Activated CD4-positive, alpha-beta T cell treated with anti-CD3 and anti-CD28 coated beads for 1 hour (primary cell): ENCODE data around the gene MICAL3.
"Not testable (repeated sequence)": the region's sequence is repeated elsewhere in the genome, so short reads cannot be mapped to it uniquely, and the experiment has no call there.

ENCODE experiments used
- DNase-seq: peaks from one replicate; pipeline ENCODE4 v3.0.0-alpha.2; 2020

MICAL3 gene

GRCh38 chr22:17773606-17774205, 250.7 kb downstream of the MICAL3 start:
- peak; percentile 43 for DNase-seq

DNA sequence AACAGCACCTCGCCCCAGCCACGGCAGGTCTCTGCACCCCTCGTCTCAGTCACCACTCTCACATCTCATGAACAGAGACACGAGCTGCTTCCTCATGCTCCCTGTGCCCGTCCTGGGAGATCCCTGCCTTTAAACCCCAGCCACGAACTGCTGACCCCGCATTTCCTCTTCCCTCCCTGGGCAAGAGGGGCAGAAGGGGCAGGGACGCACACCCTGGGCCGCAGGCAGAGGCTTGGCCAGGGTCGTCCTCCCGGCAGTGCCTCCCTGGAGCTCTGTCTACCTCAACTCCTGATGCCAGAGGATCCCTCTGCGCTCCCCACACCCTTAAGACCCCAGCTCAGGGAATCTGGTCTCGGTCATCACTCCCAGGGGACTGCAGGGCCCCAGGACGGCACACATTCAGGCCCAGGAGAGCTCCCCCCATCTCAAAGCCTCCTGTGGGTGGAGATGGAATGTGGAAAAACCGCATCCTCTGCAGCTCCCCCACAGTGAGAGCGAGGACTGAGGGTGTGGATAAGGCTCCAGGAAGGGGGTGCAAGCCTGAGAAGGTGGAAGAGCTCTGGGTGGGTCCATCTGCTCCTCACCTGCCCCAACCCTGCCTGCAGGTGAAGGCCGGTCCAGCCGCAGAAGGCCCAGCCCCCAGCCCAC, 251.3 kb downstream of the MICAL3 start:
- DNase-seq, result no peak

GRCh38 chr22:17772249-17772957, 252.0 kb downstream of the MICAL3 start:
- DNase-seq, result no peak

DNA sequence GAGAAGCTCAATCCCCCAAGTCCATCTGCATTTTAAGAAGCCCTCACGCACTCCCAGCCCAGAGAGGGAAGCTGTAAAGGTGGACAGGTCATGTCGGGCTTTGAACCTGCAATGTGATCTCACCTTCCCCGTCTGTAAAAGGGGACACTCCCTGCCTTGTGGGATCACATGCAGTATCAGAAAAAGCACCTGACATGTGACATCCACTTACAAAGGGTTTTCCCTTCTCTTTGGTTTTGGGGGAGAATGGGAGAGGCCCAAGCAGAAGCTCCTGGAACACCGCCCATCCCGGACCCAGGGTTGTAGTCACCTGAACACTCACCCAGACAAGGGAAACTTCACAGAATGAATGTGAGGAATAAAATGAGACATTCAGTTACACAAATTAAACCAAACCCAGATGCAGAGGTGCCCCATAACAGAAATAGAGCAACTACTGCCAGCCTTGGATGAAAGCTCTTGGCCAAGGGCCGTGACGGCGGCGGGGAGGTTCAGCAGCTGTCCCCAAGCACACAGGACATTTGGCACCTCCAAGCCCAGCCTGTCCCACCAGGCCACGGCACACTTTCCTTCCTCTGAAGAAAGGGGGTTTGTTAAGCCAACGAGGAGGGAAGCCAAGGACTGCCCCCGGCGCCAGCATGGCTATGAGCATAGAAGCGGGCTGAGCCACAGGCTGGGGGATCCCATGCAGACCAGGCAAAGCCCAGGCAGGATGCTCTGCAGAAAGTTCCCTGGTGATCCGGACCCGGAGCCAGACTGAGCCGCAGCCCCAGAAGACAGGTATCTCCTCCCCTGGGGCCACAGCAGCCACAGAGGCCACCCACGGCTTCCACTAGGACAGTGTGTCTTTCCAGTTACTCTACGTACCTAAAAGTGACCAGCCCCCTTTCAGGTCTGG, 253.9 kb downstream of the MICAL3 start:
- DNase-seq, result no peak

- no peak for DNase-seq
Observed at GRCh38 chr22:17769716-17770082, 254.7 kb downstream of the MICAL3 start.

GRCh38 chr22:17769013-17769715, 255.2 kb downstream of the MICAL3 start:
- no peak for DNase-seq

- no peak for DNase-seq
Observed at GRCh38 chr22:17767233-17768065, 256.9 kb downstream of the MICAL3 start.

DNA sequence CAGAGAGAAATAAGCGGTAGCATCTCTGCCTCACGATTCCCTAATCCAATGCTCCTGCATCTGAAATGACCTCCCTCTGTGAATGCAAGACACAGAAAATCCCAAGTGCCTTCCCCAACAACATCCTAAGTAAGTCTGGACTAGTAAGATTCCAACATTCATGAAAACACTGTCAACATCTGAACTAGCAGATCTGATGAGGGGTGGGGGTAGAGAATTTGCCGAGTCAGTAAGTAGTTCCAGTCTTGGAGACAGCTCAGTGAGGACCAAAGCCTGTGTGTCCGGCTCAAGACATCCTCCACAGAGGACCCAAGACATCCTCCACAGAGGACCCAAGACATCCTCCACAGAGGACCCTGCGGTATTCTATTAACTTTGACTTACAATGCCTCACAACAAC, 259.5 kb downstream of the MICAL3 start:
- not testable (repeated sequence) for DNase-seq

- DNase-seq, result no peak
Observed at GRCh38 chr22:17764036-17764435, 260.3 kb downstream of the MICAL3 start.

- DNase-seq, result not testable (repeated sequence)
Observed at GRCh38 chr22:17763442-17763841, 260.9 kb downstream of the MICAL3 start.

- DNase-seq, result no peak
Observed at GRCh38 chr22:17761138-17761488, 263.2 kb downstream of the MICAL3 start.

- DNase-seq, result no peak
Observed at GRCh38 chr22:17754233-17754925, 270.0 kb downstream of the MICAL3 start.

DNA sequence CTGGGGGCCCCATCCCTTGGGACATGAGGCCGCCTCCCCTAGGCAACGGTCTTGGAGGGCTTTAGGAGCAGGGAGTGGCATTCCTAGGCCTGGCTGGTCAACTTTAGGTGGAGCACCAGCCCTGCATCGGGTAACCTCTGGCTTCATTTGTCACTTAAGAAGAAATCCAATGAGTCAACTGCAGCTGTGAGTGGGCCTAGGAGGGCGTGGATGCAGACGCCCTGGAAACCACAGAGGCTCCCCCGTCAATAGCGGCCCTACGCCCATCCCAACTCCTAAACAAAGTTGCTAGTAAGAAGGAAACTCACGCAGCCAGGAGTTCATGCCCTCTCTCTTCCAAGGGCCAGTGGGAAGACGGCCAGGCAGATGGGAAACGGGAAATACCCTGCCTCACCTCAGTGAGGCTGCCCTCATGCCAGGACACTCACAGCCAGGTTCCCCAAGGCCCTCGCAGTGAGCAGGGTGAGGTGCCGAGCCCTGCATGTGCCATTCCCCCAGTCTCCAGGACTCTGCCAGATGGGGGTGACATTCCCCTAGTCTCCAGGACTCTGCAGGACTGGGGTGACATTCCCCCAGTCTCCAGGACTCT, 270.9 kb downstream of the MICAL3 start:
- no peak for DNase-seq

- no peak for DNase-seq
Observed at GRCh38 chr22:17751596-17751995, 272.8 kb downstream of the MICAL3 start.

DNA sequence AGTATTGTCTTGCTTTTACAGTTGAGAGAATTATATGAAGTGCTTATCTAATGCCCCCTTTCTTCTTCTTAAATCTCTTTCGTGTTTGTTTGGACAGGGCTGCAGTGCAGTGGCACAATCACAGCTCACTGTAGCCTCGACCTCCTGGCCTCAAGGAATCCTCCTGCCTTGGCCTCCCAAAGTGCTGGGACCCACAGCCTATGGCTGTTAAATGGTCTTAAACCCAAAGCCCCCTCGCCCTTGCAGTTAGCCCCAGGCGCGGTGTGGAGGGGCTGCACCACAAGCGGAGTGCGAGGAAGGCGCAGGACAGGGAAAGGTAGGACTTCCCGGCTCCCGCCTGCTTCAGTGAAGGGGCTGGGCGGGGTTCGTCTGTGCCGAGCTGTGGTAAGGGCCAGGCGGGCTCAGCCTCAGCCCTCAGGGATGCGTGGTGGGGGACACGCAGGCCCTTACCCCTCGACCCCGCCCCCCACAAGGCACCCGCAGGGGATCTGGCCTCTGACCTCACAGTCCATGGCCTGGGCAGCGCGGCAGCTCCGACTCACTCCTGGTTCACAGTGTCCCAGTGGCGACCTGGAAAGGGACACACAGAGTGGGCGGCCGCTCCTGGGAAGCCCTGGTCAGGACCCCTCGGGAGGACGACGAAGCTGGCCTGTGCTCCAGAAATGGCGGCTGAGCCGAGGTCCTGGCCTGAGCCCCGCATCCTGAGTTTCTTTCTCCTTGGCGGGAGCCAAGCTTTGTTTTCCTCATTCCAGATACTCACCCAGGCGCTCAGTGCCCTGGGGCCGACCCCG, 274.6 kb downstream of the MICAL3 start:
- DNase-seq, result no peak

GRCh38 chr22:17748555-17749353, 275.6 kb downstream of the MICAL3 start:
- no peak for DNase-seq

DNA sequence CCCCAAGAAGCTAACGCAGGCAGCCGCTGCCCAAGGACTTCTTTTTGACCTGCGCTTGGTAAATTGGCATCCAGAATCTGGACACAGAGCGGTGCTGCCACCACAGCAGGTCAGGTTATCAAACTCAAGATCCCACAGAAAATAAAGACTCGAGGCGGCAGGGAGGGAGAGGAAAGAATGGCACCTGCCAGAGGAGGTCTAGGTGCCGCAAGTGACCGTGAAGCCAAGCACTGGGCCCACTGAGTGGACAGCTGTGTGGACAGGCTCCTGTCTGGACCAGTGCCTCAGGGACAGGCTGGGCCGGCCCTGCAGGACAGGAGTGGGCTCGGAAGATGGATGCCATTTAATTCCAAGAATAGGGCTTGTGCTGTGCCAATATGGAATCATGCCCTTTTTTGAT, 277.4 kb downstream of the MICAL3 start:
- no peak for DNase-seq

GRCh38 chr22:17744430-17744829, 279.9 kb downstream of the MICAL3 start:
- no peak for DNase-seq
